Jurkat, Clone E6-1 (cell line): ENCODE measurements around the gene WNT5A.

ENCODE experiments used
- DNase-seq: peaks from one replicate; pipeline ENCODE4 v3.0.0-alpha.2; 2011; ENCODE audit warnings: low read depth, low spot score
- H3K4me3 ChIP-seq: 2 replicates; pipeline ENCODE4 v1.5.1; 2011; ENCODE audit warnings: mild to moderate bottlenecking, low read length, control low read depth, moderate library complexity

Gene WNT5A

GRCh38 chr3:55484801-55485791, 2.0 kb downstream of the WNT5A start:
- peak; percentile 31 for DNase-seq

DNA sequence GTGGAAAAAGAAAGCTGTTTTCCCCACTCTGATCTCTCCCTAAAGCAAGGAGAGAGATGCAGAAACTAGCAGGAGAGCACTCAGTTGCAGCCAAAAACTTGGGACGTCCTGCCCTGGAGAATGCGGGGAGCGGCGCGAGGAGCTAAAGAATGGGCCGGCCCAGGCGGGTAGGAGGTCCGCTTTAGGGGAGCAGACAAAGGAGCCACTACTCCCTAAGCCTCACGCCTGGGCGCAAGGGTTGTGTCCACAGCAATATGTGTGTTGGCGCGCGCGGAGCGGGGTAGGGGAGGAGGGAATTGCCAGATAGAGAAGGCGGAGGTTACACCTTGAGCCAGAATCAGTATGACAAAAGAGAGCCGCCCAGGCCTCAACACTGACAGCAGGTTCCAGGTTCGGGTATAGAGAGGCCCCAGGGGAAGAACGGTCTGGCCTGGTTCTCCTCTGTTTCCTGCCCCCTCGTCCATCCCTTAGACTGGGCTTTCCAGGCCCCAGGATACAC, 2.9 kb downstream of the WNT5A start:
- no peak overlapping the region for H3K4me3 ChIP-seq
- no peak for DNase-seq

More at GRCh38 chr3:55484801-55485791, 2.0 kb downstream of the WNT5A start:
- H3K4me3 ChIP-seq = no peak overlapping the region

GRCh38 chr3:55483196-55484095, 3.7 kb downstream of the WNT5A start:
- DNase-seq = no peak
- H3K4me3 ChIP-seq = no peak overlapping the region

- H3K4me3 ChIP-seq = no peak overlapping the region
- no peak for DNase-seq
These were observed 4.5 kb downstream of the WNT5A start for GRCh38 chr3:55482496-55483195.

DNA sequence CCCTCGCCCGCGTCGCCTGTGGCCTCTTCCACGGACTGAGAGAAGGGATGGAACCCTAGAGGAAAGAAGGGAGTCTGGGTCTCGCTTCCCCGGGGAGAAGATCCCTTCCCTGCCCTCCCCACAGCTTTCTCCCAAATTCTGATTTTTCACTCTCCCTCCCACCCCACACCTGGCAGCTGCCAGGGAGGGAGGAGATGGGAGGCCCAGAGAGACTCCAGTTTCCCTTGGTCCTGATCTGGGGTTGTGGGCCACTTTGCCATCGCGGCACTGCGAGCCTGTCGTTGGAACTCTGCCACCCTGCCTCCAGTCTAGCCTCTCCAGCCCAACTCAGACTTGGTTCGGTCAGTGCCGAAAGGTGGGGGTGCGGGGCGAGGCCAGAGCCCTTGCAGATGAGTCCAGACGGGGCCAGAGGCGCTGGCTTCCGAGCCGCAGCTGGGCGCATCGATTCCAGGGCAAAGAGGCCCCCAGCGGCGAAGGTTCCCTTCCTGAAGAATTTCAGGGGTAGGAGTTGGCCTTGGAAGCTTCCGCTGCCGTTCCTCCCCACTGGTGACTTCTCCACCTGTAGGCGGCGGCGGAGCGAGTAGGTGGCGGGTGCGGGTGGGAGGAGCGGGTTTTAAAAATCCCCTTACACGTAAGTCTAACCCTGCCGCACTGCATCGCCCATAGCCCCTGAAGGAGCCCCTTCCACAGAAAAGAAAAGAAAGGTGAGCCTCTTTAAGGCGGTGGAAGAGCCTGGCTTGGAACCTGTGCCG, 5.2 kb downstream of the WNT5A start:
- H3K4me3 ChIP-seq = no peak overlapping the region
- no peak for DNase-seq

GRCh38 chr3:55480911-55481743, 6.0 kb downstream of the WNT5A start:
- H3K4me3 ChIP-seq = no peak overlapping the region
- no peak for DNase-seq

DNA sequence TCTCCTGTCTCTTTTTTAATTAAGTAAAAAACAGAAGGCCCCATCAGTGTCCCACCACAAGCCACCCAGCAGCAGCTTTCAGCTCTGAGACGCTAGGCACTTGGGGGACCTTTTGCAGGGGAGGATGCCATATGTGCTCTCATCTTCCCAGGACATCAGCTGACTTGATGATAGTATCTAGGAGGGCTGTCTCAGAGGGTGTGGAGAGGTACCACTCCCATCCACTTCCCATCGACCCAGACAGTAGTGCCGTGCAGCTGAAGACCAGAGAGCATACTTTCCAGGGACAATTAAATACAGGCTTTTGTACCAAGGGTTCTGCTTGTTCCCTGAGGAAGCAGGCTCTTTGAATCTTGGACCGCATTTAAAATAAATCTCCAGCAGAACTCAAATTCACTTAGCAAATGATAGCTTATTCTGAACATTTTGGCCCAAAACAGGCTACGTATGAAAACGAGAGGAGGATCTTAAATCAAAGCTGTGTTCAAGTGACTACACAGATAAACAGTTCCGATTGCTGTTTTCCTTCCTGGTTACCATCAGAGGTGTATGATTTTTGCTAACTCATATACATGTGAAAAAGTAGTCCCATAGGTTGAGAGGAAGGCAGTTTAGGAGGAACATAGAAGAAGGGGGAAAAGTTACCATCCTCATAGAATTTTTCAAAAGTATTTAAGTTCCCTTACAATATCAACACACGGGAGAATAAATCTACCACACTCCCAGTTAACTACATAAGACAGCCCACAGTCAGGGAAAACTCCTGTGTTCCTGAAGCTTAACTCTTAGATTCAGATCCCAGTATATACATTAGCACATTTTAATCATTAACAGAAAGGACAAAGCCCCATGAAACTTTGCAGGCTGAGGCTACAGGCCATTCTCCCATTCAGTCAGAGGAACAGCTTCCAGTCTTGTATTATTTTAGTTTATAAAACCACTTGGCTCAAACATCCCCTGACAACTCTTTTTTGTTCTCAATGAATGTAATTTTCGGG, 9.5 kb downstream of the WNT5A start:
- H3K4me3 ChIP-seq = no peak overlapping the region
- no peak for DNase-seq

DNA sequence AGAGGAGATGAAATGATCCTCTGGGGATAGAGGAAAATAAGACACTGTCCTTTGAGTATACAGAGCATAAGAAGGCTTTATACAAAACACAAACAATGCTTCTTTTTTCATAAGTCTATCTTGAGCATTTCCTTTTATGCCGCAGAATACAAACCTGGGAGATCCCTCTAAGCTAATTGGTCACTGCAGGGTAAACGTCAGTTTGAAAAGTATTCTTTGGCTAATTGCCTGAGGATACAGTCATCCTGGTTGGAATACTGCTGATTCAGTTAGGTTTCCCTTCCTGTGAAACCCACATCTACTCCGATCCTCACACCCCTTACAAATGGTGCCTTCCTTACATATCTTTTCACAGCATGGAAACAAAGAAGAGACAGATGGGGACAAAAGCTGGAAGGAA, 10.6 kb downstream of the WNT5A start:
- no peak for DNase-seq
- no peak overlapping the region for H3K4me3 ChIP-seq

- H3K4me3 ChIP-seq = no peak overlapping the region
- no peak for DNase-seq
These were observed 12.9 kb downstream of the WNT5A start for GRCh38 chr3:55474213-55474632.

DNA sequence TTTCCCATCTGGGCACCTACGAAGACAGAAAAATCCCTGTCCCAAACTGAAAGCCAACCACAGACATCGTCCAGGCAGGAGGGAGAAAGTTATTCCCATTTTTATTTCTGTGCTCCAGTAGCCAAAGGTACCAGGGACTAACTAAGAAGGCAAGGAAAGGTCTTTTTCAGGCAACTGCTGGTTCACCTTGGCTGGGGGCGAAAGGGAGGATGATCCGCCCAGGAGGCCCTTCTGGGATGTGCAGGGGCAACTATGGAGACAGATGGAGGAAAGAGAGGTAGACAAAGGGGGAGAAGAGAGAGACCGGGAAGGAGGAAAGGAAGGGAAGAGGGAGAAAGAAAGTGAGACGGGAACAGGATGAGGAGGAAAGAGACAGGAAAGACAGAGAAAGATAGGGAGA, 13.3 kb downstream of the WNT5A start:
- H3K4me3 ChIP-seq = no peak overlapping the region
- no peak for DNase-seq

- DNase-seq = no peak
- H3K4me3 ChIP-seq = no peak overlapping the region
These were observed 15.4 kb downstream of the WNT5A start for GRCh38 chr3:55471522-55472280.

- DNase-seq = no peak
- H3K4me3 ChIP-seq = no peak overlapping the region
These were observed 16.0 kb downstream of the WNT5A start for GRCh38 chr3:55471084-55471483.

GRCh38 chr3:55469957-55470526, 17.1 kb downstream of the WNT5A start:
- no peak for DNase-seq
- no peak overlapping the region for H3K4me3 ChIP-seq

GRCh38 chr3:55468251-55468650, 18.9 kb downstream of the WNT5A start:
- DNase-seq = no peak

GRCh38 chr3:55467099-55467498, 20.0 kb downstream of the WNT5A start:
- no peak for DNase-seq
- H3K4me3 ChIP-seq = no peak overlapping the region

More at GRCh38 chr3:55468251-55468650, 18.9 kb downstream of the WNT5A start:
- H3K4me3 ChIP-seq = no peak overlapping the region
